OCI-LY3 (cell line): ENCODE measurements around the gene DEDD2.

Source experiments
- EZH2phosphoT487 ChIP-seq: fragments of 200-600 bp; shearing (Covaris generic); IDR thresholded peaks from 2 replicates; pipeline ENCODE4 v1.6.1; 2018; ENCODE audit warnings: antibody characterized with exemption, mixed run types, low read depth
- TF ChIP-seq, protein P1 (sequence below): fragments of 200-600, 300-600 bp; sonication (generic); IDR thresholded peaks from 2 replicates; pipeline ENCODE4 v1.5.1; 2014; ENCODE audit warnings: antibody characterized with exemption, low read length, low read depth

DNA sequence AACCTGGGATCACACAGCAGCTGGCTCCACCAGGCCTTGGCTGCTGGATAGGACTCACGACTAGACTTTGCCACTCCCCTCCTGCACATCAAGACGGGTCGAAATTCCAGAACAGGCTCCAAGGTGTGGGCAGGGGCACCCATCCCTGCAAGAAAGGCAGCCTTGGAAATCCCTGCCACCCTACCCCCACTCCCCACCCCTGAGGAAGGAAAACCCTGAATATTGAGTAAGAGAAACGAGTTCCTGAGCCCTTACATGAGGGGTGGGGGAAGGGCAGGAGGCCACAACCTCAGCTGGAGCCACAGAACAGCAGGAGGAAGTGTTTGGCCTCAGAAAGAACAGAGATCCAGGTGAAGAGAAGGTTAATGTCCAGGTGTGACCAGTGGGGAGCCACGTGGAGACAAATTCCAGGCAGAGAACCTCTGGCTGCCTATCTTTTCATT, 20.1 kb downstream of the DEDD2 start:
- TF ChIP-seq, protein P1, sequence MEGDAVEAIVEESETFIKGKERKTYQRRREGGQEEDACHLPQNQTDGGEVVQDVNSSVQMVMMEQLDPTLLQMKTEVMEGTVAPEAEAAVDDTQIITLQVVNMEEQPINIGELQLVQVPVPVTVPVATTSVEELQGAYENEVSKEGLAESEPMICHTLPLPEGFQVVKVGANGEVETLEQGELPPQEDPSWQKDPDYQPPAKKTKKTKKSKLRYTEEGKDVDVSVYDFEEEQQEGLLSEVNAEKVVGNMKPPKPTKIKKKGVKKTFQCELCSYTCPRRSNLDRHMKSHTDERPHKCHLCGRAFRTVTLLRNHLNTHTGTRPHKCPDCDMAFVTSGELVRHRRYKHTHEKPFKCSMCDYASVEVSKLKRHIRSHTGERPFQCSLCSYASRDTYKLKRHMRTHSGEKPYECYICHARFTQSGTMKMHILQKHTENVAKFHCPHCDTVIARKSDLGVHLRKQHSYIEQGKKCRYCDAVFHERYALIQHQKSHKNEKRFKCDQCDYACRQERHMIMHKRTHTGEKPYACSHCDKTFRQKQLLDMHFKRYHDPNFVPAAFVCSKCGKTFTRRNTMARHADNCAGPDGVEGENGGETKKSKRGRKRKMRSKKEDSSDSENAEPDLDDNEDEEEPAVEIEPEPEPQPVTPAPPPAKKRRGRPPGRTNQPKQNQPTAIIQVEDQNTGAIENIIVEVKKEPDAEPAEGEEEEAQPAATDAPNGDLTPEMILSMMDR, result no peak
- TF ChIP-seq EZH2phosphoT487, result no peak
